Left lung (tissue), 10 donors: ENCODE data around the gene MAP4K1. TPM values are rescaled to one million over a fixed set of nuclear protein-coding genes. Genes with fewer than 3 reads are reported as not detected.
A peak's percentile ranks its signal among the peaks of the same experiment; 100 is the strongest.

Experiments
- ATAC-seq: fragments of 200-7000 bp; cut with Tn5 transposase; one replicate; pipeline ENCODE4 v1.9.1; 2020; ENCODE audit warnings: moderate library complexity
- DNase-seq, 4 donors: peaks; one replicate each; pipeline ENCODE4 v3.0.0-alpha.2; 2013 to 2020
- H3K27ac ChIP-seq, 2 donors: fragments of 200-600 bp; sonication (generic) in 1 of 2; one replicate each; pipeline versions ENCODE4 v1.5.0 to v1.8.0; 2020 to 2021
- H3K27me3 ChIP-seq, 2 donors: fragments of 200-600 bp; sonication (generic) in 1 of 2; one replicate each; pipeline versions ENCODE4 v1.5.0 to v1.8.0; 2020 to 2021
- H3K36me3 ChIP-seq, 2 donors: fragments of 200-600 bp; sonication (generic) in 1 of 2; one replicate each; pipeline versions ENCODE4 v1.5.0 to v1.8.0; 2020 to 2021
- H3K4me1 ChIP-seq, 2 donors: fragments of 200-600 bp; one replicate each; pipeline ENCODE4 v1.8.0; 2021
- H3K4me3 ChIP-seq, 2 donors: fragments of 200-600 bp; sonication (generic) in 1 of 2; one replicate each; pipeline versions ENCODE4 v1.5.0 to v1.8.0; 2020 to 2021; ENCODE audit warnings: mild to moderate bottlenecking in 1 of 2
- H3K9me3 ChIP-seq, 2 donors: fragments of 200-600 bp; sonication (generic) in 1 of 2; one replicate each; pipeline versions ENCODE4 v1.5.0 to v1.8.0; 2020 to 2021
- intact Hi-C, 2 donors: fragments of 100-400 bp; cut with DNase I; formaldehyde crosslinking; loops; one replicate each; pipeline versions ENCODE4 v1.11.2 to v1.14.2; 2022
- polyA plus RNA-seq, 6 donors: library from polyadenylated mRNA; unstranded; fragments of 120-200 nt; gene quantifications; one replicate each; pipeline ENCODE4 v1.2.1, GENCODE V29; 2013; ENCODE audit not compliant: insufficient read length in 6 of 6
- total RNA-seq, 2 donors: library from RNA; stranded (reverse); fragmentation: NEBNext Ultra II Directional; extraction: Animal tissue kit (Norgen Biotek cat#: 25700); gene quantifications; one replicate each; pipeline ENCODE4 v1.2.1, GENCODE V29; 2021
- TF ChIP-seq, protein P1 (sequence below), 2 donors: fragments of 200-600 bp; sonication (generic) in 1 of 2; IDR thresholded peaks; one replicate each; pipeline versions ENCODE4 v1.5.0 to v1.8.0; 2021; ENCODE audit warnings: antibody characterized with exemption in 2 of 2
- donor health status: DM: no; HTN: yes; CAD: no.
- donor health status: DM: no; HTN: no; CAD: no.

Gene MAP4K1
- total and polyA plus RNA-seq, 8 donors: 3.1 to 10.7 (median 4.4) TPM

GRCh38 chr19:38650911-38651584 lies 33.3 kb upstream of the MAP4K1 start:
- Histone ChIP-seq H3K4me1 (peaks cover 66 to 76% of the 10 kb centered on the region in 2 donors), H3K4me3 (peak overlapping the region in 1 of 2 donors; percentile 88), H3K9me3 (no peaks in the 10 kb centered on the region), H3K36me3 (no peaks in the 10 kb centered on the region), H3K27me3 (no peaks in the 10 kb centered on the region), H3K27ac (peak overlapping the region; percentile 86 to 87)
- TF ChIP-seq, protein P1, sequence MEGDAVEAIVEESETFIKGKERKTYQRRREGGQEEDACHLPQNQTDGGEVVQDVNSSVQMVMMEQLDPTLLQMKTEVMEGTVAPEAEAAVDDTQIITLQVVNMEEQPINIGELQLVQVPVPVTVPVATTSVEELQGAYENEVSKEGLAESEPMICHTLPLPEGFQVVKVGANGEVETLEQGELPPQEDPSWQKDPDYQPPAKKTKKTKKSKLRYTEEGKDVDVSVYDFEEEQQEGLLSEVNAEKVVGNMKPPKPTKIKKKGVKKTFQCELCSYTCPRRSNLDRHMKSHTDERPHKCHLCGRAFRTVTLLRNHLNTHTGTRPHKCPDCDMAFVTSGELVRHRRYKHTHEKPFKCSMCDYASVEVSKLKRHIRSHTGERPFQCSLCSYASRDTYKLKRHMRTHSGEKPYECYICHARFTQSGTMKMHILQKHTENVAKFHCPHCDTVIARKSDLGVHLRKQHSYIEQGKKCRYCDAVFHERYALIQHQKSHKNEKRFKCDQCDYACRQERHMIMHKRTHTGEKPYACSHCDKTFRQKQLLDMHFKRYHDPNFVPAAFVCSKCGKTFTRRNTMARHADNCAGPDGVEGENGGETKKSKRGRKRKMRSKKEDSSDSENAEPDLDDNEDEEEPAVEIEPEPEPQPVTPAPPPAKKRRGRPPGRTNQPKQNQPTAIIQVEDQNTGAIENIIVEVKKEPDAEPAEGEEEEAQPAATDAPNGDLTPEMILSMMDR (IDR thresholded peaks at IDR 0.05): no peak
- ATAC-seq (peak; percentile 3), DNase-seq (peak in 1 of 4 donors; percentile 47)
- intact Hi-C loops: loop anchor here (10.0 kb wide), 2 partner anchors 64 to 74 kb away; no protein-coding TSS in a partner anchor

DNA sequence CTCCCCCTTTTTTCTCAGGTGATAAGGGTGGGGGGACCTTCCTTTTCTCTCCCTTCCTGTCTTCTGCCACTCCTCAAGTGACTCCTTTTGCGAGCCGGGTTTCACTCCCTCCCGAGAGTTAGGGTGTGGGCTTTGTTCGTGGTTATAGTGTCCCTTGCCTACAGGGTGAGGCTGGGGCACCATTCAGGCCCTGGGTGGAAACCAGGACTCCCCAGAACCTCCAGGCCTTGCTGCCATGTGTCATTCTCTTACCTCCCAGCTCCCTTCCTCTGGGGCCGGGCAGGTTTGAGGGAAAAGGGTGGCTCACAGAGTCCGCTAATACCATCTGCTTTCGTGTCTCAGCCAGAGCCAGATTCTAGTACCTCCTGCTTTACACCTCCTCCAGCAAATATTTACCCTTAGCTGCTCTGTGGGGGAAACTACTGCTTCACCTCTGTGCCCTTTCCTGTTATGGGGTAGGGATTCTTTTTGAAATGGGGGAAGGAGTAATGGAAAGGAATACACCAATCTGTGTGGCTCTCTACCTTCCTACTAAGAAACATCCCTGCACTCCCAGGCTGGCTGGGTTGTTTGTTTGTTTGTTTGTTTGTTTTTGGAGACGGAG lies 32.5 kb upstream of the MAP4K1 start:
- H3K36me3 ChIP-seq: no peaks in the 10 kb centered on the region
- intact Hi-C loops: loop anchor here (10.0 kb wide), 2 partner anchors 65 to 75 kb away; no protein-coding TSS in a partner anchor
- peak; percentile 0 for ATAC-seq

GRCh38 chr19:38649305-38650171 lies 31.8 kb upstream of the MAP4K1 start:
- TF ChIP-seq, protein P1 (IDR thresholded peaks at IDR 0.05): no peak
- no peaks in the 10 kb centered on the region for H3K9me3 ChIP-seq
- ATAC-seq: peak; percentile 12
- peaks cover 51 to 61% of the 10 kb centered on the region in 2 donors for H3K4me1 ChIP-seq
- no peaks in the 10 kb centered on the region for H3K36me3 ChIP-seq
- H3K27me3 ChIP-seq: no peaks in the 10 kb centered on the region
- peak overlapping the region; percentile 57 to 88 for H3K4me3 ChIP-seq
- peak in 1 of 4 donors; percentile 48 for DNase-seq
- intact Hi-C loops: loop anchor here (10.0 kb wide), 3 partner anchors 55 to 75 kb away; no protein-coding TSS in a partner anchor
- peak overlapping the region; percentile 86 to 87 for H3K27ac ChIP-seq

More for the DNA sequence above, 32.5 kb upstream of the MAP4K1 start:
- no peaks in the 10 kb centered on the region for H3K9me3 ChIP-seq
- no peaks in the 10 kb centered on the region for H3K27me3 ChIP-seq
- peaks cover 58 to 68% of the 10 kb centered on the region in 2 donors for H3K4me1 ChIP-seq
- peak overlapping the region; percentile 86 to 87 for H3K27ac ChIP-seq
- H3K4me3 ChIP-seq: peak overlapping the region; percentile 57 to 88
- no peak for DNase-seq
- TF ChIP-seq, protein P1 (IDR thresholded peaks at IDR 0.05): no peak

DNA sequence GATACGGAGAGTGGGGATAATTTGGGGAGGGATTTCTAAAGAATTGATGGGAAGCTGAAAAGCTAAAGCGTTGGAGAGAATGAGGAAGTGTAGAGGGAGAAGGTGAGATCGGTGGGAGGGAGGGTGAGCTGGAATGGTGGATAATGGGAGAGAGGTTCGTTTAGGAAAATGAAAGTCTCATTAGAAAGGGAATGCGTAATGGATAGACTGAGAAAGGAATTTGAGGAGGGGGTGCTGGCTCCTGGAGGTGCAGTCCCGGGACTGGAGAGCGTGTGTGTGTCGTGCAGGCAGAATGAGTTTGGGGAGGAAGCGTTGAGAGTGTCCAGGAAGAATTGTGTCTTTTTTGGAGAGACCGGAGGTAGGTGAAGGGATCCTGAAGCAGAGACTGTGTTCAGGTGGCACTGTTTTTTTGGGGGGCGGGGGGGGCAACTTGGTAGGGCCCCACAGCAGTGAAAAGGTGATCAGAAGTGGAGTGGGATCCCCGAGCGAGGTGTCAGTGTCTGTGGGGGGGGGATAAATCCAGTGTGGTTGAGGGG lies 31.1 kb upstream of the MAP4K1 start:
- Histone ChIP-seq H3K9me3 (no peaks in the 10 kb centered on the region), H3K4me3 (peak overlapping the region; percentile 57 to 88), H3K27me3 (no peaks in the 10 kb centered on the region), H3K27ac (peak overlapping the region; percentile 86 to 87), H3K36me3 (no peaks in the 10 kb centered on the region), H3K4me1 (peaks cover 44 to 54% of the 10 kb centered on the region in 2 donors)
- intact Hi-C loops: loop anchor here in 1 of 2 donors (10.0 kb wide), 1 partner anchor 56 kb away; no protein-coding TSS in a partner anchor
- ATAC-seq (no peak), DNase-seq (no peak)
- TF ChIP-seq, protein P1 (IDR thresholded peaks at IDR 0.05): no peak
